SH-SY5Y (cell line): ENCODE data around the gene TRPV3.

Source experiments
- GATA2 ChIP-seq: IDR thresholded peaks from 2 replicates; pipeline ENCODE4 v1.6.1; 2011; ENCODE audit warnings: mild to moderate bottlenecking, low read depth, low read length
- GATA3 ChIP-seq: IDR thresholded peaks from 2 replicates; pipeline ENCODE4 v1.6.1; 2011; ENCODE audit warnings: low read depth, mild to moderate bottlenecking, low read length, moderate library complexity

GRCh38 chr17:3502466-3502865, 55.1 kb downstream of the TRPV3 start:
- no peak for TF ChIP-seq GATA2
- no peak for TF ChIP-seq GATA3
